AG09309 (cell line): ENCODE results near the gene GKN2.
A peak's percentile ranks its signal among the peaks of the same experiment; 100 is the strongest.

ENCODE experiments used
- DNase-seq: peaks from one replicate; pipeline ENCODE4 v3.0.0-alpha.2; 2010; ENCODE audit warnings: low read depth
- H3K4me3 ChIP-seq: 2 replicates; pipeline ENCODE4 v1.5.1; 2011; ENCODE audit warnings: mild to moderate bottlenecking, low read depth, low read length, moderate library complexity; ENCODE audit not compliant: control insufficient read depth
- CTCF ChIP-seq: IDR thresholded peaks from 2 replicates; pipeline ENCODE4 v1.5.1; 2011; ENCODE audit warnings: mild to moderate bottlenecking, low read depth, low read length, inconsistent platforms; ENCODE audit not compliant: insufficient read depth, control insufficient read depth; ENCODE audit errors: missing control alignments

Gene GKN2

GRCh38 chr2:68975844-68976243, 23.2 kb upstream of the GKN2 start:
- no peak for DNase-seq
- no peak for TF ChIP-seq CTCF
- H3K4me3 ChIP-seq = no peak overlapping the region

- no peak for TF ChIP-seq CTCF
- DNase-seq = no peak
- H3K4me3 ChIP-seq = no peak overlapping the region
Measured at GRCh38 chr2:68974946-68975665, 22.4 kb upstream of the GKN2 start.

- DNase-seq = no peak
- H3K4me3 ChIP-seq = no peak within 1 kb of the TSS
- TF ChIP-seq CTCF = no peak
Measured at GRCh38 chr2:68974251-68974650, 21.6 kb upstream of the GKN2 start, which contains the start of gene GKN1. Gene GKN1, plus strand, starts transcription at chr2:68974636. Its CDS starts 42 bp downstream, at chr2:68974678.

GRCh38 chr2:68971591-68972231, 19.0 kb upstream of the GKN2 start:
- DNase-seq = peak; percentile 97
- H3K4me3 ChIP-seq = no peak overlapping the region
- TF ChIP-seq CTCF = no peak

GRCh38 chr2:68970566-68971265, 18.0 kb upstream of the GKN2 start:
- no peak for TF ChIP-seq CTCF
- DNase-seq = no peak
- H3K4me3 ChIP-seq = no peak overlapping the region

GRCh38 chr2:68969736-68970490, 17.2 kb upstream of the GKN2 start:
- no peak for DNase-seq
- TF ChIP-seq CTCF = no peak
- no peak overlapping the region for H3K4me3 ChIP-seq
